Hepatocyte (in vitro differentiated cells): ENCODE data around the gene NHERF1.

Source experiments
- EZH2 ChIP-seq: fragments of 200-600 bp; sonication (generic); IDR thresholded peaks from 2 replicates; pipeline ENCODE4 v1.6.1; 2016; ENCODE audit warnings: antibody characterized with exemption, mild to moderate bottlenecking, borderline replicate concordance
- EZH2phosphoT487 ChIP-seq: fragments of 200-600 bp; sonication (generic); IDR thresholded peaks from one replicate; pipeline ENCODE4 v1.6.1; 2018; ENCODE audit warnings: antibody characterized with exemption, mild to moderate bottlenecking, low read depth, moderate library complexity; ENCODE audit not compliant: unreplicated experiment, severe bottlenecking
- TF ChIP-seq, protein P1 (sequence below): fragments of 200-600 bp; sonication (generic); IDR thresholded peaks from 2 replicates; pipeline ENCODE4 v1.5.1; 2016; ENCODE audit warnings: antibody characterized with exemption, mild to moderate bottlenecking; ENCODE audit not compliant: poor library complexity

DNA sequence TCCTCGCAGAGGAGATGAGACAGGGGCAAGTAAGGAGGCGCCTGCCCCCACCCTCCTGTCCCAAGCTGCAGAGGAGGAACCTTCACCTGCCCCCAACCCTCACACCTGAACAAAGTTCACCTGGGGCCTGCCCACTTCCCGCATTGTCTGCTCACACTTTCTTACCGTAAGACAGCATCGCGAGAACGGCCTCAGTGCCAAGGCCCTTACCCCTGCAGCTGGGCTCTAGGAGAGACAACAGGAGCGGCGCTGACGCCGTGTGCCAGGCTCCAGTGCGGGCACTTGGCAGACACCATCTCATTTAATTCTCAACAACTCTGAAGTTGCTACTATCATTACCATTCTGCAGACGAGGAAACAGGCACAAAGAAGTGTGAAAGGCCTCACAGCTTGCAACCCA is 23.6 kb downstream of the NHERF1 start:
- TF ChIP-seq, protein P1, sequence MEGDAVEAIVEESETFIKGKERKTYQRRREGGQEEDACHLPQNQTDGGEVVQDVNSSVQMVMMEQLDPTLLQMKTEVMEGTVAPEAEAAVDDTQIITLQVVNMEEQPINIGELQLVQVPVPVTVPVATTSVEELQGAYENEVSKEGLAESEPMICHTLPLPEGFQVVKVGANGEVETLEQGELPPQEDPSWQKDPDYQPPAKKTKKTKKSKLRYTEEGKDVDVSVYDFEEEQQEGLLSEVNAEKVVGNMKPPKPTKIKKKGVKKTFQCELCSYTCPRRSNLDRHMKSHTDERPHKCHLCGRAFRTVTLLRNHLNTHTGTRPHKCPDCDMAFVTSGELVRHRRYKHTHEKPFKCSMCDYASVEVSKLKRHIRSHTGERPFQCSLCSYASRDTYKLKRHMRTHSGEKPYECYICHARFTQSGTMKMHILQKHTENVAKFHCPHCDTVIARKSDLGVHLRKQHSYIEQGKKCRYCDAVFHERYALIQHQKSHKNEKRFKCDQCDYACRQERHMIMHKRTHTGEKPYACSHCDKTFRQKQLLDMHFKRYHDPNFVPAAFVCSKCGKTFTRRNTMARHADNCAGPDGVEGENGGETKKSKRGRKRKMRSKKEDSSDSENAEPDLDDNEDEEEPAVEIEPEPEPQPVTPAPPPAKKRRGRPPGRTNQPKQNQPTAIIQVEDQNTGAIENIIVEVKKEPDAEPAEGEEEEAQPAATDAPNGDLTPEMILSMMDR: no peak
- TF ChIP-seq EZH2 (no peak), EZH2phosphoT487 (no peak)
